ENCODE results near the gene PFDN1.

DNA sequence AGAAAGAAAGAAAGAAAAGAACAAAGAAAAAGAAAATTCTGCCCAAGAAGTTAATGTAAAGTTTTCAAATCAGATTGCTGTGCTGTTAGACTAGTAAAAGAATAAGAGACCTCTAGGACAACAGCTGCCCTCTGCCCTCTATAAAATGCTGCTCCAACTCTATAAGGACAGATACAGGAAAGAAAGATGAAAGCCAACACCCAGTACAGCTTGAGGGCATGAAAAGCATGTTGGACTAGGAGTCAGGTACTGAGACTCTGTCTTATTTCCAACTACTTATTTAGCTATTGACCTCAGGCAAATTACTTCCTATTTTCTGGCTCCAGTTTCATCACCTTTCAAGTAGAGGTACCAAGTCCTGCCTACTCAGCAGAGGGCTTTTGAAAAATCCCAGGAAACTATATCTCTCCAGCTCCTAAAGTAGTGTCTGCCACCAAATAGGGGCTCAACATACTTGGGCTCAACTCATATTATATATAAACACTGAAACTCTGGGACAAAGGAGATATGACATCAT lies 37.8 kb upstream of the PFDN1 start:
- TF ChIP-seq, protein P1, sequence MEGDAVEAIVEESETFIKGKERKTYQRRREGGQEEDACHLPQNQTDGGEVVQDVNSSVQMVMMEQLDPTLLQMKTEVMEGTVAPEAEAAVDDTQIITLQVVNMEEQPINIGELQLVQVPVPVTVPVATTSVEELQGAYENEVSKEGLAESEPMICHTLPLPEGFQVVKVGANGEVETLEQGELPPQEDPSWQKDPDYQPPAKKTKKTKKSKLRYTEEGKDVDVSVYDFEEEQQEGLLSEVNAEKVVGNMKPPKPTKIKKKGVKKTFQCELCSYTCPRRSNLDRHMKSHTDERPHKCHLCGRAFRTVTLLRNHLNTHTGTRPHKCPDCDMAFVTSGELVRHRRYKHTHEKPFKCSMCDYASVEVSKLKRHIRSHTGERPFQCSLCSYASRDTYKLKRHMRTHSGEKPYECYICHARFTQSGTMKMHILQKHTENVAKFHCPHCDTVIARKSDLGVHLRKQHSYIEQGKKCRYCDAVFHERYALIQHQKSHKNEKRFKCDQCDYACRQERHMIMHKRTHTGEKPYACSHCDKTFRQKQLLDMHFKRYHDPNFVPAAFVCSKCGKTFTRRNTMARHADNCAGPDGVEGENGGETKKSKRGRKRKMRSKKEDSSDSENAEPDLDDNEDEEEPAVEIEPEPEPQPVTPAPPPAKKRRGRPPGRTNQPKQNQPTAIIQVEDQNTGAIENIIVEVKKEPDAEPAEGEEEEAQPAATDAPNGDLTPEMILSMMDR (IDR thresholded peaks at IDR 0.05): no peak
- TF ChIP-seq POLR2A (IDR thresholded peaks at IDR 0.05): no peak

Measured in testis (tissue), 2 donors.